ENCODE measurements around the gene RTN4. TPM values are rescaled to one million over a fixed set of nuclear protein-coding genes. Genes with fewer than 3 reads are reported as not detected.

RTN4 gene
- total RNA-seq, 1 donor from 2014 or later, result 174 TPM

DNA sequence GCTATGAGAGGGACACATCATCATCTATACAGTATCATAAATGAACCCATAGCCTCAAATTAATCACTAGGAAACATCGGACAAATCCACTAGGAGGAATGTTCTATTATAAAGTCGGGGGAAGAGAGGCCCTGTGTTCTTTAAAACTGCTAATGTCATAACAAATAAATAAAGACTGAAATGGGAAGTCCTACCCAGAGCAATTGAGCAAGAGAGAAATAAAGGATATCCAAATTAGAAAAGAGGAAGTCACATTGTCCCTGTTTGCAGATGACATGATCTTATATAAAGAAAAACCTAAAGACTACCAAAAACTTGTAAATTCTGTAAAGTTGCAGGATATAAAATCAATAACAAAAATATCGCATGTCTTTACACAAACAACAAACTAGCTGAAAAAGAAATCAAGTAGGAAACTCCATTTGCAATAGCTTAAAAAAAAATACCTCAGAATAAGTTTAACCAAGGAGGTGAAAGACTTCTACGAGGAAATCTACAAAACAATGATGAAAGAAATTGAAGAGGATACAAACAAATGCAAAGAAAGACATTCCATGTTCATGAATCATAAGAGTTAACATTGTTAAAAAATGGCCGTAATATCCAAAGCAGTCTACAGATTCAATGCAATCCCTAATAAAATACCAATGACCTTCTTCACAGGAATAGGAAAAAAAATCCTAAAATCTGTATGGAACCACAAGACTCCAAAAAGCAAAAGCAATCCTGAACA, 30.6 kb downstream of the RTN4 start:
- intact Hi-C loops (cut with DNase I), result loop anchor here (10.0 kb wide), 1 partner anchor 145 kb away; no protein-coding TSS in a partner anchor
- TF ChIP-seq, protein P1, sequence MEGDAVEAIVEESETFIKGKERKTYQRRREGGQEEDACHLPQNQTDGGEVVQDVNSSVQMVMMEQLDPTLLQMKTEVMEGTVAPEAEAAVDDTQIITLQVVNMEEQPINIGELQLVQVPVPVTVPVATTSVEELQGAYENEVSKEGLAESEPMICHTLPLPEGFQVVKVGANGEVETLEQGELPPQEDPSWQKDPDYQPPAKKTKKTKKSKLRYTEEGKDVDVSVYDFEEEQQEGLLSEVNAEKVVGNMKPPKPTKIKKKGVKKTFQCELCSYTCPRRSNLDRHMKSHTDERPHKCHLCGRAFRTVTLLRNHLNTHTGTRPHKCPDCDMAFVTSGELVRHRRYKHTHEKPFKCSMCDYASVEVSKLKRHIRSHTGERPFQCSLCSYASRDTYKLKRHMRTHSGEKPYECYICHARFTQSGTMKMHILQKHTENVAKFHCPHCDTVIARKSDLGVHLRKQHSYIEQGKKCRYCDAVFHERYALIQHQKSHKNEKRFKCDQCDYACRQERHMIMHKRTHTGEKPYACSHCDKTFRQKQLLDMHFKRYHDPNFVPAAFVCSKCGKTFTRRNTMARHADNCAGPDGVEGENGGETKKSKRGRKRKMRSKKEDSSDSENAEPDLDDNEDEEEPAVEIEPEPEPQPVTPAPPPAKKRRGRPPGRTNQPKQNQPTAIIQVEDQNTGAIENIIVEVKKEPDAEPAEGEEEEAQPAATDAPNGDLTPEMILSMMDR (IDR thresholded peaks at IDR 0.05), result no peak
- TF ChIP-seq POLR2A (IDR thresholded peaks at IDR 0.05) (no peak), POLR2AphosphoS5 (IDR thresholded peaks at IDR 0.05; ENCODE audit: insufficient read depth in 1 of 2, low read depth in 1 of 2) (no peak)
- H3K36me3 ChIP-seq, result no peaks in the 10 kb centered on the region
- DNase-seq (ENCODE audit: extremely low spot score in 2 of 2), result no peak
- H3K4me1 ChIP-seq, result peaks cover 54% of the 10 kb centered on the region
- H3K27me3 ChIP-seq, result no peaks in the 10 kb centered on the region
- H3K9me3 ChIP-seq, result no peaks in the 10 kb centered on the region
- no peak overlapping the region for H3K27ac ChIP-seq
- H3K4me3 ChIP-seq, result no peak overlapping the region

GRCh38 chr2:55018619-55019018, 31.6 kb downstream of the RTN4 start:
- no peaks in the 10 kb centered on the region for H3K36me3 ChIP-seq
- no peak overlapping the region for H3K27ac ChIP-seq
- H3K27me3 ChIP-seq, result no peaks in the 10 kb centered on the region
- intact Hi-C loops (cut with DNase I), result loop anchor here (10.0 kb wide), 1 partner anchor 146 kb away; no protein-coding TSS in a partner anchor
- no peak overlapping the region for H3K4me3 ChIP-seq
- DNase-seq (ENCODE audit: extremely low spot score in 2 of 2), result no peak
- H3K4me1 ChIP-seq, result peaks cover 53% of the 10 kb centered on the region
- no peak for TF ChIP-seq POLR2A (IDR thresholded peaks at IDR 0.05)
- TF ChIP-seq, protein P1 (IDR thresholded peaks at IDR 0.05), result no peak
- H3K9me3 ChIP-seq, result no peaks in the 10 kb centered on the region

- Histone ChIP-seq H3K27me3 (no peaks in the 10 kb centered on the region), H3K9me3 (no peaks in the 10 kb centered on the region), H3K27ac (no peak overlapping the region), H3K4me3 (no peak overlapping the region), H3K4me1 (peaks cover 53% of the 10 kb centered on the region), H3K36me3 (no peaks in the 10 kb centered on the region)
- DNase-seq (ENCODE audit: extremely low spot score in 2 of 2), result no peak
- TF ChIP-seq, protein P1 (IDR thresholded peaks at IDR 0.05), result no peak
- TF ChIP-seq POLR2AphosphoS5 (IDR thresholded peaks at IDR 0.05; ENCODE audit: insufficient read depth in 1 of 2, low read depth in 1 of 2), result no peak
- TF ChIP-seq POLR2A (IDR thresholded peaks at IDR 0.05), result no peak
- intact Hi-C loops (cut with DNase I), result loop anchor here (10.0 kb wide), 1 partner anchor 147 kb away; no protein-coding TSS in a partner anchor
Observed at GRCh38 chr2:55017880-55018279, 32.4 kb downstream of the RTN4 start.

DNA sequence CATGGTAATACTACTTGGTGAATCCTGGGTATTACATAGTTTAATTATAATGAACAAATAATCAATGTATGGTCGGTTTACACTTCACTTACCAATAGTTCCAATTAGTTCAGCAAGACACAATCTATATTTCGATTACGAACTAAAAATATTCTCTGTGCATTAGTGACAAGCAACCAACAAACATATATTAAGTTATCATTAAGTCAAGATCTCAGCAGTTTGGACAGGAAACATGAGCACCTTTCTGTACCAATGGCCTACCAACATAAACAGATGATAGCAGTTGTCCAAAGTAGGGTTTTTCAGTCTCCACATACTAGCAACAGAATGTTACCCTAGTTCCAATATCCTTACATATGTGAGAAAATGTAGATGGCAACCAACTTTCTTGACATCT, 32.8 kb downstream of the RTN4 start:
- no peak for DNase-seq (ENCODE audit: extremely low spot score in 2 of 2)
- Histone ChIP-seq H3K4me3 (no peak overlapping the region), H3K9me3 (no peaks in the 10 kb centered on the region), H3K27ac (no peak overlapping the region), H3K4me1 (peaks cover 53% of the 10 kb centered on the region), H3K27me3 (no peaks in the 10 kb centered on the region), H3K36me3 (no peaks in the 10 kb centered on the region)
- TF ChIP-seq, protein P1 (IDR thresholded peaks at IDR 0.05), result no peak
- no peak for TF ChIP-seq POLR2A (IDR thresholded peaks at IDR 0.05)
- no peak for TF ChIP-seq POLR2AphosphoS5 (IDR thresholded peaks at IDR 0.05; ENCODE audit: insufficient read depth in 1 of 2, low read depth in 1 of 2)
- intact Hi-C loops (cut with DNase I), result loop anchor here (10.0 kb wide), 1 partner anchor 147 kb away; no protein-coding TSS in a partner anchor
